IMR-90 (cell line): ENCODE results near the gene OR8D4. TPM values are rescaled to one million over a fixed set of nuclear protein-coding genes. Genes with fewer than 3 reads are reported as not detected.
"Not testable (repeated sequence)": the region's sequence is repeated elsewhere in the genome, so short reads cannot be mapped to it uniquely, and the experiment has no call there.

ENCODE experiments used
- ATAC-seq: fragments of 200-7000 bp; cut with Tn5 transposase; 2 replicates; pipeline ENCODE4 v1.9.1; 2020; ENCODE audit warnings: low read depth, mild to moderate bottlenecking, moderate library complexity
- BruUV-seq: library from RNA; stranded (reverse); fragments of 400-500 nt; replicated peaks from 2 replicates; lab custom pipeline; 2021; lab: Mats Ljungman, UMichigan
- CTCF ChIA-PET: fragments of 300-600 bp; formaldehyde crosslinking; extraction: SDS; loops from one replicate; lab custom pipeline; 2021; ENCODE audit warnings: antibody characterized with exemption; lab: Yijun Ruan, JAX
- POLR2A ChIA-PET: fragments of 300-600 bp; sonication (Branson Sonifier 250); formaldehyde crosslinking; loops from one replicate; lab custom pipeline; 2022; ENCODE audit warnings: antibody characterized with exemption; ENCODE audit not compliant: unreplicated experiment; lab: Charles Lee
- DNase-seq: peaks from one replicate; pipeline ENCODE4 v3.0.0; 2013
- H2AFZ ChIP-seq: replicated peaks from 2 replicates; pipeline ENCODE3; 2013; ENCODE audit warnings: low read length, mild to moderate bottlenecking; ENCODE audit not compliant: poor library complexity
- H2AK5ac ChIP-seq: 2 replicates; pipeline ENCODE4 v1.6.1; 2013; ENCODE audit warnings: low read depth, low read length, inconsistent platforms
- H2AK9ac ChIP-seq: replicated peaks from 2 replicates; pipeline ENCODE3; 2013; ENCODE audit warnings: mild to moderate bottlenecking, low read depth, low read length, moderate library complexity; ENCODE audit not compliant: poor library complexity
- H2BK120ac ChIP-seq: 2 replicates; pipeline ENCODE4 v1.6.1; 2013; ENCODE audit warnings: low read depth, low read length, inconsistent platforms
- H2BK15ac ChIP-seq: 3 replicates; pipeline ENCODE4 v1.6.1; 2013; ENCODE audit warnings: low read depth, low read length, inconsistent platforms
- H2BK20ac ChIP-seq: 2 replicates; pipeline ENCODE4 v1.6.1; 2013; ENCODE audit warnings: low read depth, mild to moderate bottlenecking, inconsistent platforms, low read length, moderate library complexity
- H2BK5ac ChIP-seq: 2 replicates; pipeline ENCODE4 v1.6.1; 2013; ENCODE audit warnings: mild to moderate bottlenecking, low read depth, low read length, inconsistent platforms; ENCODE audit not compliant: poor library complexity, severe bottlenecking
- H3K14ac ChIP-seq: replicated peaks from 2 replicates; pipeline ENCODE4 v1.6.1; 2013; ENCODE audit warnings: low read depth, low read length, inconsistent platforms
- H3K18ac ChIP-seq: 2 replicates; pipeline ENCODE4 v1.6.1; 2013; ENCODE audit warnings: low read depth, low read length, control low read depth
- H3K23ac ChIP-seq: 2 replicates; pipeline ENCODE4 v1.6.1; 2013; ENCODE audit warnings: low read depth, low read length, inconsistent platforms
- H3K27ac ChIP-seq: 2 replicates; pipeline ENCODE4 v1.5.1; 2013; ENCODE audit warnings: mild to moderate bottlenecking, control low read depth, low read length; ENCODE audit not compliant: insufficient read depth
- H3K27me3 ChIP-seq: 2 replicates; pipeline ENCODE4 v1.6.1; 2013; ENCODE audit warnings: low read length; ENCODE audit not compliant: control insufficient read depth, insufficient read depth
- H3K36me3 ChIP-seq: 2 replicates; pipeline ENCODE4 v1.6.1; 2013; ENCODE audit warnings: low read length, mixed read lengths; ENCODE audit not compliant: control insufficient read depth, insufficient read depth
- H3K4ac ChIP-seq: 2 replicates; pipeline ENCODE4 v1.6.1; 2013; ENCODE audit warnings: low read depth, low read length, inconsistent platforms
- H3K4me1 ChIP-seq: 2 replicates; pipeline ENCODE4 v1.6.1; 2013; ENCODE audit warnings: low read length, mixed read lengths; ENCODE audit not compliant: control insufficient read depth, insufficient read depth
- H3K4me2 ChIP-seq: 2 replicates; pipeline ENCODE4 v1.6.1; 2013; ENCODE audit warnings: low read depth, mild to moderate bottlenecking, control low read depth, low read length, moderate library complexity
- H3K4me3 ChIP-seq: 2 replicates; pipeline ENCODE4 v1.5.1; 2013; ENCODE audit warnings: low read depth, mild to moderate bottlenecking, control low read depth, low read length, moderate library complexity; ENCODE audit not compliant: insufficient read depth
- H3K56ac ChIP-seq: 2 replicates; pipeline ENCODE4 v1.6.1; 2013; ENCODE audit warnings: low read length, inconsistent platforms; ENCODE audit not compliant: insufficient read depth; ENCODE audit errors: extremely low read depth
- H3K79me1 ChIP-seq, 2 experiments: 2 replicates each; pipeline ENCODE4 v1.6.1; 2013; ENCODE audit warnings: low read length in 2 of 2, inconsistent platforms in 1 of 2, low read depth in 1 of 2
- H3K9ac ChIP-seq: 2 replicates; pipeline ENCODE4 v1.6.1; 2013; ENCODE audit warnings: low read depth, low read length, control low read depth
- H3K9me1 ChIP-seq: 2 replicates; pipeline ENCODE4 v1.6.1; 2013; ENCODE audit warnings: low read length, inconsistent platforms; ENCODE audit not compliant: insufficient read depth
- H3K9me3 ChIP-seq: 2 replicates; pipeline ENCODE4 v1.6.1; 2013; ENCODE audit warnings: low read length; ENCODE audit not compliant: control insufficient read depth, insufficient read depth
- H4K20me1 ChIP-seq: 2 replicates; pipeline ENCODE4 v1.6.1; 2013; ENCODE audit warnings: low read length, inconsistent platforms; ENCODE audit not compliant: insufficient read depth
- H4K5ac ChIP-seq: 2 replicates; pipeline ENCODE4 v1.6.1; 2013; ENCODE audit warnings: mild to moderate bottlenecking, low read depth, low read length, control low read depth
- H4K8ac ChIP-seq, 2 experiments: 2 replicates each; pipeline ENCODE4 v1.6.1; 2013; ENCODE audit warnings: low read depth in 2 of 2, low read length in 2 of 2, control low read depth in 1 of 2, inconsistent platforms in 1 of 2
- H4K91ac ChIP-seq: 2 replicates; pipeline ENCODE4 v1.6.1; 2013; ENCODE audit warnings: low read depth, low read length, inconsistent platforms; ENCODE audit not compliant: insufficient read depth
- BHLHE40 ChIP-seq: fragments of 150-350 bp; IDR thresholded peaks from 2 replicates; pipeline ENCODE4 v1.6.1; 2016; ENCODE audit warnings: mild to moderate bottlenecking, low read depth, low read length
- CEBPB ChIP-seq: IDR thresholded peaks from 2 replicates; pipeline ENCODE4 v1.6.1; 2012; ENCODE audit warnings: low read depth, low read length, improper control_type of control experiment
- CHD1 ChIP-seq: IDR thresholded peaks from 2 replicates; pipeline ENCODE4 v1.6.1; 2012; ENCODE audit warnings: low read depth, low read length, improper control_type of control experiment
- POLR2A ChIP-seq: IDR thresholded peaks from 2 replicates; pipeline ENCODE4 v1.6.1; 2012; ENCODE audit warnings: mild to moderate bottlenecking, low read depth, low read length
- SMC3 ChIP-seq: fragments of 150-350 bp; IDR thresholded peaks from 2 replicates; pipeline ENCODE4 v1.6.1; 2016; ENCODE audit warnings: low read depth, mild to moderate bottlenecking, antibody characterized with exemption, low read length, moderate library complexity
- WGBS, 2 experiments: methylation state at CpG; one replicate each; pipeline versions ENCODE4 v1.1.5 to v1.1.7; 2013; ENCODE audit warnings: missing lambda C conversion rate in 2 of 2; ENCODE audit not compliant: insufficient read length in 1 of 2; ENCODE audit errors: extremely low coverage in 2 of 2; 5-methylcytosine and 5-hydroxymethylcytosine counted together
- dilution Hi-C: fragments of 300-500 bp; cut with HindIII; formaldehyde crosslinking; loops from one replicate; pipeline ENCODE4 v1.14.3; 2018; ENCODE audit warnings: low sequenced_read_pairs; ENCODE audit not compliant: unreplicated experiment
- in situ Hi-C: fragments of 300-500 bp; cut with MboI; formaldehyde crosslinking; loops from 3 replicates; pipeline ENCODE4 v1.14.3; 2019; ENCODE audit warnings: low sequenced_read_pairs, inconsistent platforms, mixed read lengths
- intact Hi-C: fragments of 100-400 bp; cut with micrococcal nuclease; formaldehyde crosslinking; loops from 2 replicates; pipeline ENCODE4 v1.10.0; 2022
- polyA plus RNA-seq, 3 experiments: library from polyadenylated mRNA; depleted of rRNA; stranded (reverse); fragments of >200 nt; gene quantifications; 2 replicates each; pipeline ENCODE4 v1.2.3, GENCODE V29; 2012; ENCODE audit warnings: low replicate concordance in 1 of 3
- total RNA-seq: library from RNA; depleted of rRNA; stranded (reverse); fragments of >200 nt; gene quantifications from 2 replicates; pipeline ENCODE4 v1.2.3, GENCODE V29; 2012
- TF ChIP-seq, protein P1 (sequence below): fragments of 150-350 bp; IDR thresholded peaks from 2 replicates; pipeline ENCODE4 v1.6.1; 2016; ENCODE audit warnings: low read depth, mild to moderate bottlenecking, low read length, moderate library complexity, borderline replicate concordance
- TF ChIP-seq, protein P2 (sequence below): fragments of 150-350 bp; IDR thresholded peaks from 2 replicates; pipeline ENCODE4 v1.6.1; 2017; ENCODE audit warnings: mild to moderate bottlenecking, antibody characterized with exemption, low read length, low read depth

Gene OR8D4
- total and polyA plus RNA-seq, 2 of the 4 experiments (the other 2 are of a cell fraction) = not detected

DNA sequence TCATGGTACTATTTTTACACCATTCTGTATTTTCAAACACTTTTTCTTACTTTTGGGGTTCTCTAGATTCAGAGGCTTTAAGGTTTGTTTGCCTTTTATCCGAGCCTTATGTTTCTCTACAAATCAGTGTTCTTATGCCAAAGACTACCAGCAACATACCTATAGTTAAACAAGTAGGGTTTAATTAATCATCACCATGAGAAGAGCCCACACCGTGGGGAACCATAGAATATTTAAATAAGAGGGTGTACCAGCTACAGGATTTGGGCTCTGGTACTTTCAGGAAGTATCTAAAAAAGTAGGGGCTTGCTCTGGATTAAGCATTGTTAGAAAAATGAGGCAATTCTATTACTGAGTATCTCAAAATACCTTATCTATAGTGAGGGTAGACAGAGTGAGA, 42.2 kb upstream of the OR8D4 start:
- H3K36me3 ChIP-seq = no peaks in the 10 kb centered on the region
- in situ Hi-C loops (no loop called here), intact Hi-C loops (no loop called here), dilution Hi-C loops (no loop called here)
- DNase-seq (no peak), ATAC-seq (no peak)
- no peak overlapping the region for H2AK5ac ChIP-seq
- no peak overlapping the region for H3K4me2 ChIP-seq
- H3K4me3 ChIP-seq = no peak overlapping the region
- H3K4me1 ChIP-seq = no peaks in the 10 kb centered on the region
- H2BK5ac ChIP-seq = no peak overlapping the region
- H3K27me3 ChIP-seq = no peaks in the 10 kb centered on the region
- no peak overlapping the region for H4K91ac ChIP-seq
- no peak overlapping the region for H3K14ac ChIP-seq
- H2AK9ac ChIP-seq = no peak overlapping the region
- no peaks in the 10 kb centered on the region for H4K20me1 ChIP-seq
- H2AFZ ChIP-seq = no peak overlapping the region
- no peaks in the 10 kb centered on the region for H3K9me1 ChIP-seq
- CTCF ChIA-PET = no interaction called here
- H4K8ac ChIP-seq = no peak overlapping the region
- POLR2A ChIA-PET = no interaction called here
- no peak overlapping the region for H4K5ac ChIP-seq
- peaks cover 8% of the 10 kb centered on the region; the same call in 1 of the 2 replicates for H3K9me3 ChIP-seq
- BruUV-seq = no TSS peak
- H3K18ac ChIP-seq = no peak overlapping the region
- no peak overlapping the region for H3K9ac ChIP-seq
- H3K56ac ChIP-seq = no peak overlapping the region
- no peaks in the 10 kb centered on the region for H3K79me1 ChIP-seq
- no peak overlapping the region for H3K4ac ChIP-seq
- H3K23ac ChIP-seq = no peak overlapping the region
- WGBS, 2 experiments = no CpG with 5 or more reads among the region's 2 CpGs
- H3K27ac ChIP-seq = no peak overlapping the region
- no peak overlapping the region for H2BK120ac ChIP-seq
- TF ChIP-seq POLR2A (no peak), SMC3 (no peak), CEBPB (no peak), CHD1 (no peak), BHLHE40 (no peak)
- TF ChIP-seq, protein P1, sequence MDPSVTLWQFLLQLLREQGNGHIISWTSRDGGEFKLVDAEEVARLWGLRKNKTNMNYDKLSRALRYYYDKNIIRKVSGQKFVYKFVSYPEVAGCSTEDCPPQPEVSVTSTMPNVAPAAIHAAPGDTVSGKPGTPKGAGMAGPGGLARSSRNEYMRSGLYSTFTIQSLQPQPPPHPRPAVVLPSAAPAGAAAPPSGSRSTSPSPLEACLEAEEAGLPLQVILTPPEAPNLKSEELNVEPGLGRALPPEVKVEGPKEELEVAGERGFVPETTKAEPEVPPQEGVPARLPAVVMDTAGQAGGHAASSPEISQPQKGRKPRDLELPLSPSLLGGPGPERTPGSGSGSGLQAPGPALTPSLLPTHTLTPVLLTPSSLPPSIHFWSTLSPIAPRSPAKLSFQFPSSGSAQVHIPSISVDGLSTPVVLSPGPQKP = no peak
- TF ChIP-seq, protein P2, sequence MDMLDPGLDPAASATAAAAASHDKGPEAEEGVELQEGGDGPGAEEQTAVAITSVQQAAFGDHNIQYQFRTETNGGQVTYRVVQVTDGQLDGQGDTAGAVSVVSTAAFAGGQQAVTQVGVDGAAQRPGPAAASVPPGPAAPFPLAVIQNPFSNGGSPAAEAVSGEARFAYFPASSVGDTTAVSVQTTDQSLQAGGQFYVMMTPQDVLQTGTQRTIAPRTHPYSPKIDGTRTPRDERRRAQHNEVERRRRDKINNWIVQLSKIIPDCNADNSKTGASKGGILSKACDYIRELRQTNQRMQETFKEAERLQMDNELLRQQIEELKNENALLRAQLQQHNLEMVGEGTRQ = no peak
- no peak overlapping the region for H2BK20ac ChIP-seq
- no peak overlapping the region for H2BK15ac ChIP-seq

DNA sequence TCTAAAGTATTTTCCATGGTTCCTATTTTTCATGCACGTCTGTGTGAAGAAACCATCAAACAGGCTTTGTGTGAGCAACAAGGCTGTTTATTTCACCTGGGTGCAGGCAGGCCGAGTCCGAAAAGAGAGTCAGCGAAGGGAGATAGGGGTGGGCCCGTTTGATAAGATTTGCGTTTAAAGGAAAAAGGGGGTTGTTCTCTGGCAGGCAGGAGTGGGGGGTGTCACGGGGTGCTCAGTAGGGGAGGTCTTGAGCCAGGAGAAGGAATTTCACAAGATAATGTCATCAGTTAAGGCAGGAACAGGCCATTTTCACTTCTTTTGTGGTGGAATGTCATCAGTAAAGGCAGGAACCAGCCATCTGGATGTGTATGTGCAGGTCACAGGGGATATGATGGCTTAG, 36.7 kb upstream of the OR8D4 start:
- H3K18ac ChIP-seq, H2AFZ ChIP-seq, H3K4me1 ChIP-seq, H3K27ac ChIP-seq, H3K4me2 ChIP-seq, H2AK9ac ChIP-seq, in situ Hi-C loops, intact Hi-C loops, DNase-seq, H2BK120ac ChIP-seq, H3K27me3 ChIP-seq, H3K23ac ChIP-seq, H2BK15ac ChIP-seq, H3K9me1 ChIP-seq, H3K4me3 ChIP-seq, H3K9me3 ChIP-seq, H3K4ac ChIP-seq, H2AK5ac ChIP-seq, H4K20me1 ChIP-seq, BruUV-seq, H2BK5ac ChIP-seq, POLR2A ChIA-PET, H4K5ac ChIP-seq, CTCF ChIA-PET, H3K79me1 ChIP-seq, dilution Hi-C loops, ATAC-seq, H3K36me3 ChIP-seq, H3K14ac ChIP-seq, H3K56ac ChIP-seq, H2BK20ac ChIP-seq, H3K9ac ChIP-seq, H4K8ac ChIP-seq, H4K91ac ChIP-seq: not testable (repeated sequence)
- 0% methylated on average over 3 of the region's 7 CpGs; no CpG with 5 or more reads in 1 of the 2 experiments for WGBS, 2 experiments
